OCI-LY3 (cell line): Measurements from ENCODE around the gene PTPRM.

ENCODE experiments used
- H2AFZ ChIP-seq: fragments of 200-600, 300-600 bp; shearing (Covaris generic); 2 replicates; pipeline ENCODE4 v1.6.0; 2014; ENCODE audit warnings: antibody characterized with exemption, low read depth, low read length
- H3K27ac ChIP-seq: fragments of 200-600, 300-600 bp; sonication (generic); 2 replicates; pipeline ENCODE4 v1.5.1; 2014; ENCODE audit warnings: mild to moderate bottlenecking, low read length, moderate library complexity, mixed read lengths
- H3K27me3 ChIP-seq: fragments of 200-600, 300-600 bp; sonication (generic); 2 replicates; pipeline ENCODE4 v1.6.1; 2014; ENCODE audit warnings: low read depth, low read length, mixed read lengths
- H3K36me3 ChIP-seq: fragments of 200-600, 300-600 bp; sonication (generic); replicated peaks from 2 replicates; pipeline ENCODE3; 2014; ENCODE audit warnings: low read depth, low read length, mixed read lengths
- H3K4me1 ChIP-seq: fragments of 300-600, 200-600 bp; sonication (generic); 2 replicates; pipeline ENCODE4 v1.6.1; 2014; ENCODE audit warnings: low read length, mixed read lengths
- H3K4me2 ChIP-seq: fragments of 200-600, 300-600 bp; sonication (generic); 2 replicates; pipeline ENCODE4 v1.6.1; 2014; ENCODE audit warnings: low read length, mixed read lengths
- H3K4me3 ChIP-seq: fragments of 300-600, 200-600 bp; sonication (generic); 2 replicates; pipeline ENCODE4 v1.5.1; 2014; ENCODE audit warnings: antibody characterized with exemption, mild to moderate bottlenecking, low read length, moderate library complexity
- H3K79me2 ChIP-seq: fragments of 300-600, 200-600 bp; shearing (Covaris generic); 2 replicates; pipeline ENCODE4 v1.6.1; 2014; ENCODE audit warnings: mild to moderate bottlenecking, low read length, mixed read lengths
- H3K9ac ChIP-seq: fragments of 300-600, 200-600 bp; shearing (Covaris generic); 2 replicates; pipeline ENCODE4 v1.6.0; 2014; ENCODE audit warnings: mild to moderate bottlenecking, low read length, moderate library complexity
- H3K9me3 ChIP-seq: fragments of 200-600, 300-600 bp; shearing (Covaris generic); 2 replicates; pipeline ENCODE4 v1.6.1; 2014; ENCODE audit warnings: low read length, mixed read lengths; ENCODE audit not compliant: insufficient read depth
- H4K20me1 ChIP-seq: fragments of 200-600, 300-600 bp; sonication (generic); 2 replicates; pipeline ENCODE4 v1.6.1; 2016; ENCODE audit warnings: low read length, mixed read lengths; ENCODE audit not compliant: insufficient read depth
- CTCF ChIP-seq: fragments of 200-600, 300-600 bp; sonication (generic); IDR thresholded peaks from 2 replicates; pipeline ENCODE4 v1.5.1; 2014; ENCODE audit warnings: antibody characterized with exemption, low read length, low read depth
- EZH2phosphoT487 ChIP-seq: fragments of 200-600 bp; shearing (Covaris generic); IDR thresholded peaks from 2 replicates; pipeline ENCODE4 v1.6.1; 2018; ENCODE audit warnings: antibody characterized with exemption, mixed run types, low read depth

PTPRM gene

GRCh38 chr18:8242151-8242696 lies 675.1 kb downstream of the PTPRM start:
- Histone ChIP-seq H3K27ac (no peak overlapping the region), H3K9ac (no peak overlapping the region), H4K20me1 (no peaks in the 10 kb centered on the region), H2AFZ (no peak overlapping the region), H3K4me1 (no peaks in the 10 kb centered on the region), H3K4me2 (no peak overlapping the region), H3K27me3 (peaks cover 18% of the 10 kb centered on the region; the same call in 1 of the 2 replicates), H3K79me2 (no peaks in the 10 kb centered on the region), H3K4me3 (no peak overlapping the region), H3K9me3 (no peaks in the 10 kb centered on the region), H3K36me3 (no peaks in the 10 kb centered on the region)
- TF ChIP-seq CTCF (no peak), EZH2phosphoT487 (no peak)

GRCh38 chr18:8247700-8248099 lies 680.6 kb downstream of the PTPRM start:
- no peaks in the 10 kb centered on the region for H4K20me1 ChIP-seq
- no peak overlapping the region for H3K27ac ChIP-seq
- TF ChIP-seq CTCF (no peak), EZH2phosphoT487 (no peak)
- H3K4me3 ChIP-seq = no peak overlapping the region
- H3K36me3 ChIP-seq = no peaks in the 10 kb centered on the region
- no peaks in the 10 kb centered on the region for H3K4me1 ChIP-seq
- no peak overlapping the region for H3K4me2 ChIP-seq
- H3K9me3 ChIP-seq = no peaks in the 10 kb centered on the region
- H3K9ac ChIP-seq = no peak overlapping the region
- H3K27me3 ChIP-seq = peaks cover 15% of the 10 kb centered on the region; the same call in 1 of the 2 replicates
- no peak overlapping the region for H2AFZ ChIP-seq
- H3K79me2 ChIP-seq = no peaks in the 10 kb centered on the region

- Histone ChIP-seq H3K36me3 (no peaks in the 10 kb centered on the region), H2AFZ (no peak overlapping the region), H3K4me1 (no peaks in the 10 kb centered on the region), H3K27me3 (peaks cover 9% of the 10 kb centered on the region; the same call in 1 of the 2 replicates), H3K79me2 (no peaks in the 10 kb centered on the region), H4K20me1 (no peaks in the 10 kb centered on the region), H3K4me3 (no peak overlapping the region), H3K9ac (no peak overlapping the region), H3K9me3 (no peaks in the 10 kb centered on the region), H3K4me2 (no peak overlapping the region), H3K27ac (no peak overlapping the region)
- TF ChIP-seq EZH2phosphoT487 = no peak
- TF ChIP-seq CTCF = no peak
Observed at GRCh38 chr18:8248576-8248975, 681.5 kb downstream of the PTPRM start.

GRCh38 chr18:8249811-8250210 lies 682.7 kb downstream of the PTPRM start:
- Histone ChIP-seq H3K27ac (no peak overlapping the region), H3K9me3 (no peaks in the 10 kb centered on the region), H4K20me1 (no peaks in the 10 kb centered on the region), H3K4me1 (no peaks in the 10 kb centered on the region), H3K27me3 (peaks cover 9% of the 10 kb centered on the region; the same call in 1 of the 2 replicates), H2AFZ (no peak overlapping the region), H3K4me3 (no peak overlapping the region), H3K79me2 (no peaks in the 10 kb centered on the region), H3K36me3 (no peaks in the 10 kb centered on the region), H3K9ac (no peak overlapping the region), H3K4me2 (no peak overlapping the region)
- TF ChIP-seq CTCF = no peak
- no peak for TF ChIP-seq EZH2phosphoT487
